Gastrocnemius medialis (tissue), 4 donors: Measurements from ENCODE around the gene ADRA1B. TPM values are rescaled to one million over a fixed set of nuclear protein-coding genes. Genes with fewer than 3 reads are reported as not detected.

Experiments
- ATAC-seq, 2 donors: fragments of 150-250 bp; one replicate each; pipeline ENCODE4 v1.9.1; 2016
- DNase-seq, 2 donors: peaks; one replicate each; pipeline ENCODE4 v3.0.0-alpha.2; 2019
- H3K27ac ChIP-seq, 4 donors: fragments of 200-600 bp; sonication (generic); 1 replicate in 1 of 4; 2 replicates in 3 of 4; pipeline ENCODE4 v1.5.1; 2016 to 2018; ENCODE audit warnings: mild to moderate bottlenecking in 2 of 4, moderate library complexity in 1 of 4
- H3K27me3 ChIP-seq, 3 donors: fragments of 200-600 bp; sonication (generic) in 2 of 3; 1 replicate in 1 of 3; 2 replicates in 2 of 3; pipeline versions ENCODE4 v1.5.1 to v1.6.0; 2016 to 2019; ENCODE audit warnings: mild to moderate bottlenecking in 1 of 3, moderate library complexity in 1 of 3
- H3K36me3 ChIP-seq, 2 donors: fragments of 200-600 bp; sonication (generic) in 1 of 2; one replicate each; pipeline ENCODE4 v1.5.1; 2017 to 2018
- H3K4me1 ChIP-seq, 2 donors: fragments of 200-600 bp; sonication (generic) in 1 of 2; one replicate each; pipeline ENCODE4 v1.5.1; 2016 to 2017; ENCODE audit warnings: mild to moderate bottlenecking in 2 of 2
- H3K4me3 ChIP-seq, 4 donors: fragments of 200-600 bp; sonication (generic) in 3 of 4; 1 replicate in 1 of 4; 2 replicates in 3 of 4; pipeline ENCODE4 v1.5.1; 2016 to 2019; ENCODE audit warnings: mild to moderate bottlenecking in 2 of 4
- H3K9me3 ChIP-seq, 3 donors: fragments of 200-600 bp; sonication (generic) in 2 of 3; 1 replicate in 1 of 3; 2 replicates in 2 of 3; pipeline ENCODE4 v1.5.1; 2016 to 2019
- POLR2A ChIP-seq, 2 donors: fragments of 450-650 bp; IDR thresholded peaks; one replicate each; pipeline ENCODE4 v1.6.1; 2017; ENCODE audit warnings: antibody characterized with exemption in 2 of 2, mild to moderate bottlenecking in 2 of 2, moderate library complexity in 2 of 2
- in situ Hi-C, 4 donors: fragments of 200-750 bp; cut with MboI; loops; one replicate each; pipeline versions ENCODE4 v1.15.0 to v1.8.0; 2017; ENCODE audit warnings: low sequenced_read_pairs in 4 of 4
- intact Hi-C: fragments of 100-400 bp; cut with DNase I; formaldehyde crosslinking; loops from one replicate; pipeline ENCODE4 v1.15.1; 2023; ENCODE audit warnings: low total_unique reads
- total RNA-seq, 4 donors: library from RNA; depleted of rRNA; stranded (reverse); fragments of >200 nt; gene quantifications; one replicate each; pipeline versions ENCODE4 v1.1.0 to v1.2.3, GENCODE V29; 2016
- TF ChIP-seq, protein P1 (sequence below), 5 experiments: fragments of 450-650 bp in 3 of 5; fragments of 200-600 bp in 2 of 5; sonication (generic) in 2 of 5; IDR thresholded peaks in 4 of 5; conservative IDR thresholded peaks in 1 of 5; 1 replicate in 4 of 5; 2 replicates in 1 of 5; pipeline ENCODE4 v1.5.1; 2016 to 2019; ENCODE audit warnings: antibody characterized with exemption in 5 of 5, mild to moderate bottlenecking in 3 of 5, moderate library complexity in 3 of 5

Gene ADRA1B
- total RNA-seq, 4 donors from 2014 or later: 0.61 to 1.9 (median 0.94) TPM

DNA sequence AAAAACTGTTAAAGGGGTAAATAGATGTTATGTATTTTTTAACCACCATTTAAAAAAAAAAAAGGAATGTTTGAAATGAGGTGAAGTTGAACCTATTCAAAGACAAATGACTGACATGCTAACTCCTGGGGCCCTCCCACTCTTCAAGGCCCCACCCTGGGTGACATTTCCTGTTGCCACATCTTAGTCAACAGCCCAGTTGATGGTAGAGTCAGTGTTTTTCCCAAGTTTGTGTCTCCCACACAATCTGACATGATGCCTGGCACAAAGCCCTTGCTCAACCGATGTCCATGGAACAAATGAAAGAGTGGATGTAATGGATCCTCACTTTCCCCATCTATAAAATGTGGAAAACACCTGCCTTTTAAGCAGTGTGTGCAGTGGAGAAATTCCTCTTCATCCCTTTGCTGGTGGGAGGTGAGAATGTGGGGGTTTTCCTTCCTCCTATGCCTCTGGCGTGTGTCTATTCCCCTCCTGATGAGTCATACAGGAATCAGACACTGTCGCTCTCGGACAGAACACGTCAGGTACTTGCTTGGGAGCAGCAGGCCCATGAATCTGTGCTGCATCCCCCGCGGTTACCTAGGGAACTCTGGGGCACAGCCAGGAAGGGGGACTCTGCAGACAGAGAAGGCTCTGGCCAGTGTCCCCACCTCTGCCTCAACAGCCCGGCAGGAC, 13.7 kb upstream of the ADRA1B start:
- ATAC-seq: no peak
- Histone ChIP-seq H3K4me3 (no peak overlapping the region), H3K36me3 (no peaks in the 10 kb centered on the region), H3K27me3 (no peaks in the 10 kb centered on the region), H3K9me3 (no peaks in the 10 kb centered on the region), H3K4me1 (no peaks in the 10 kb centered on the region), H3K27ac (no peak overlapping the region)
- TF ChIP-seq, protein P1, sequence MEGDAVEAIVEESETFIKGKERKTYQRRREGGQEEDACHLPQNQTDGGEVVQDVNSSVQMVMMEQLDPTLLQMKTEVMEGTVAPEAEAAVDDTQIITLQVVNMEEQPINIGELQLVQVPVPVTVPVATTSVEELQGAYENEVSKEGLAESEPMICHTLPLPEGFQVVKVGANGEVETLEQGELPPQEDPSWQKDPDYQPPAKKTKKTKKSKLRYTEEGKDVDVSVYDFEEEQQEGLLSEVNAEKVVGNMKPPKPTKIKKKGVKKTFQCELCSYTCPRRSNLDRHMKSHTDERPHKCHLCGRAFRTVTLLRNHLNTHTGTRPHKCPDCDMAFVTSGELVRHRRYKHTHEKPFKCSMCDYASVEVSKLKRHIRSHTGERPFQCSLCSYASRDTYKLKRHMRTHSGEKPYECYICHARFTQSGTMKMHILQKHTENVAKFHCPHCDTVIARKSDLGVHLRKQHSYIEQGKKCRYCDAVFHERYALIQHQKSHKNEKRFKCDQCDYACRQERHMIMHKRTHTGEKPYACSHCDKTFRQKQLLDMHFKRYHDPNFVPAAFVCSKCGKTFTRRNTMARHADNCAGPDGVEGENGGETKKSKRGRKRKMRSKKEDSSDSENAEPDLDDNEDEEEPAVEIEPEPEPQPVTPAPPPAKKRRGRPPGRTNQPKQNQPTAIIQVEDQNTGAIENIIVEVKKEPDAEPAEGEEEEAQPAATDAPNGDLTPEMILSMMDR (IDR thresholded peaks at IDR 0.05 in 4 of 5, conservative IDR thresholded peaks at IDR 0.05 in 1 of 5): no peak
- TF ChIP-seq POLR2A (IDR thresholded peaks at IDR 0.05): no peak
- intact Hi-C loops: no loop called here
- in situ Hi-C loops: loop anchor here in 2 of 4 donors (25.0 kb wide), 2 partner anchors 390 to 465 kb away; no protein-coding TSS in a partner anchor
- no peak for DNase-seq

- TF ChIP-seq POLR2A (IDR thresholded peaks at IDR 0.05): no peak
- TF ChIP-seq, protein P1 (IDR thresholded peaks at IDR 0.05 in 4 of 5, conservative IDR thresholded peaks at IDR 0.05 in 1 of 5): no peak
- H3K4me3 ChIP-seq: no peak overlapping the region
- DNase-seq: no peak
- in situ Hi-C loops (loop anchor here in 2 of 4 donors (25.0 kb wide), 2 partner anchors 391 to 466 kb away; no protein-coding TSS in a partner anchor), intact Hi-C loops (no loop called here)
- H3K4me1 ChIP-seq: no peaks in the 10 kb centered on the region
- H3K9me3 ChIP-seq: no peaks in the 10 kb centered on the region
- no peak overlapping the region for H3K27ac ChIP-seq
- no peak for ATAC-seq
- no peaks in the 10 kb centered on the region for H3K36me3 ChIP-seq
- H3K27me3 ChIP-seq: no peaks in the 10 kb centered on the region
Observed at GRCh38 chr5:159903131-159903530, 13.2 kb upstream of the ADRA1B start.

GRCh38 chr5:159904874-159905273, 11.4 kb upstream of the ADRA1B start:
- DNase-seq (no peak), ATAC-seq (no peak)
- no peaks in the 10 kb centered on the region for H3K27me3 ChIP-seq
- intact Hi-C loops (no loop called here), in situ Hi-C loops (loop anchor here in 2 of 4 donors (25.0 kb wide), 2 partner anchors 393 to 468 kb away; no protein-coding TSS in a partner anchor)
- no peak overlapping the region for H3K4me3 ChIP-seq
- H3K27ac ChIP-seq: no peak overlapping the region
- no peaks in the 10 kb centered on the region for H3K9me3 ChIP-seq
- no peaks in the 10 kb centered on the region for H3K4me1 ChIP-seq
- TF ChIP-seq POLR2A (IDR thresholded peaks at IDR 0.05): no peak
- TF ChIP-seq, protein P1 (IDR thresholded peaks at IDR 0.05 in 4 of 5, conservative IDR thresholded peaks at IDR 0.05 in 1 of 5): no peak
- no peaks in the 10 kb centered on the region for H3K36me3 ChIP-seq

DNA sequence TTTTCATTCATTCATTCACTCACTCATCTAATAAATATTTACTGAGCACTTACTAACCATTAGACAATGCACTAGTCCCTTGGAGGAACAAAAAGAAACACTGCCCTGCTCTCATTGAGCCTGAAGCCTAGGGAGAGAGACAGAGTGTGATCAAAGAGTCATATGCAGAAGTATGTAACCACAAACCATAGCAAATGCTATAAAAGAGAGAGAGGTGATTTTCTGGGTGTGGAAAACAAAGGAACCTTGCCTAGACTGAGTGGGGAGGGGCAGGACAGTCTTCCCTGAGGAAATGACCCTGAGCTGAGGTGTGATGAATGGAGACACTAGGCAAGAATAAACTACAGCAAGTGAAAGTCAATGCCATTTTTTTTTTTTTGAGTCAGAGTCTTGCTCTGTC, 10.8 kb upstream of the ADRA1B start:
- H3K4me1 ChIP-seq: no peaks in the 10 kb centered on the region
- H3K4me3 ChIP-seq: no peak overlapping the region
- H3K9me3 ChIP-seq: no peaks in the 10 kb centered on the region
- no peaks in the 10 kb centered on the region for H3K27me3 ChIP-seq
- DNase-seq: no peak
- no peaks in the 10 kb centered on the region for H3K36me3 ChIP-seq
- in situ Hi-C loops: loop anchor here in 2 of 4 donors (25.0 kb wide), 2 partner anchors 393 to 468 kb away; no protein-coding TSS in a partner anchor
- no peak overlapping the region for H3K27ac ChIP-seq
- no peak for ATAC-seq
- intact Hi-C loops: no loop called here
- TF ChIP-seq, protein P1 (IDR thresholded peaks at IDR 0.05 in 4 of 5, conservative IDR thresholded peaks at IDR 0.05 in 1 of 5): no peak
- no peak for TF ChIP-seq POLR2A (IDR thresholded peaks at IDR 0.05)
